Measurements from ENCODE around the gene PHETA1.

- TF ChIP-seq, protein P1, sequence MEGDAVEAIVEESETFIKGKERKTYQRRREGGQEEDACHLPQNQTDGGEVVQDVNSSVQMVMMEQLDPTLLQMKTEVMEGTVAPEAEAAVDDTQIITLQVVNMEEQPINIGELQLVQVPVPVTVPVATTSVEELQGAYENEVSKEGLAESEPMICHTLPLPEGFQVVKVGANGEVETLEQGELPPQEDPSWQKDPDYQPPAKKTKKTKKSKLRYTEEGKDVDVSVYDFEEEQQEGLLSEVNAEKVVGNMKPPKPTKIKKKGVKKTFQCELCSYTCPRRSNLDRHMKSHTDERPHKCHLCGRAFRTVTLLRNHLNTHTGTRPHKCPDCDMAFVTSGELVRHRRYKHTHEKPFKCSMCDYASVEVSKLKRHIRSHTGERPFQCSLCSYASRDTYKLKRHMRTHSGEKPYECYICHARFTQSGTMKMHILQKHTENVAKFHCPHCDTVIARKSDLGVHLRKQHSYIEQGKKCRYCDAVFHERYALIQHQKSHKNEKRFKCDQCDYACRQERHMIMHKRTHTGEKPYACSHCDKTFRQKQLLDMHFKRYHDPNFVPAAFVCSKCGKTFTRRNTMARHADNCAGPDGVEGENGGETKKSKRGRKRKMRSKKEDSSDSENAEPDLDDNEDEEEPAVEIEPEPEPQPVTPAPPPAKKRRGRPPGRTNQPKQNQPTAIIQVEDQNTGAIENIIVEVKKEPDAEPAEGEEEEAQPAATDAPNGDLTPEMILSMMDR (IDR thresholded peaks at IDR 0.05), result no peak
- no peak for TF ChIP-seq POLR2A (IDR thresholded peaks at IDR 0.05)
Observed at GRCh38 chr12:111366075-111366474, 2.8 kb downstream of the PHETA1 start.
